ENCODE results near the gene WDR17.
A peak's percentile ranks its signal among the peaks of the same experiment; 100 is the strongest.

- no peak for TF ChIP-seq ZMAT4 (CRISPR knock-in tag; IDR thresholded peaks at IDR 0.05)
- TF ChIP-seq CTCF (IDR thresholded peaks at IDR 0.05) = no peak
- TF ChIP-seq EMX1 (CRISPR knock-in tag; IDR thresholded peaks at IDR 0.05) = no peak
- no peak for TF ChIP-seq ATF6 (CRISPR knock-in tag; IDR thresholded peaks at IDR 0.05)
- TF ChIP-seq RORB (CRISPR knock-in tag; IDR thresholded peaks at IDR 0.05) = no peak
- TF ChIP-seq MAX (CRISPR knock-in tag; IDR thresholded peaks at IDR 0.05) = peak; percentile 82
- no peak for TF ChIP-seq ATF2 (CRISPR knock-in tag; IDR thresholded peaks at IDR 0.05; ENCODE audit: borderline replicate concordance, low read depth)
- peak; percentile 90 for TF ChIP-seq ETV6 (CRISPR knock-in tag; IDR thresholded peaks at IDR 0.05)
- no peak for TF ChIP-seq CREB1 (CRISPR knock-in tag; IDR thresholded peaks at IDR 0.05)
- no peak; the same call in 1 of the 2 replicates for TF ChIP-seq FOXP4 (CRISPR knock-in tag; IDR thresholded peaks at IDR 0.05)
- TF ChIP-seq HMGXB4 (CRISPR knock-in tag; IDR thresholded peaks at IDR 0.05) = peak; percentile 49; the same call in 1 of the 2 replicates
- no peak for TF ChIP-seq ZNF232 (CRISPR knock-in tag; IDR thresholded peaks at IDR 0.05)
- peak; percentile 98 for TF ChIP-seq E2F5 (CRISPR knock-in tag; IDR thresholded peaks at IDR 0.05)
- no peak for TF ChIP-seq JUN (CRISPR knock-in tag; IDR thresholded peaks at IDR 0.05)
Observed at GRCh38 chr4:176065435-176066291, at the start of gene WDR17.
